CD4-positive, alpha-beta T cell (primary cell): Measurements from ENCODE around the gene AHNAK2. TPM values are rescaled to one million over a fixed set of nuclear protein-coding genes. Genes with fewer than 3 reads are reported as not detected.

Experiments
- ATAC-seq: fragments of 200-7000 bp; cut with Tn5 transposase; one replicate; pipeline ENCODE4 v1.10.0; 2022; ENCODE audit warnings: mild to moderate bottlenecking; ENCODE audit not compliant: poor library complexity
- CTCF ChIA-PET: fragments of 350-600 bp; sonication (Branson Sonifier 250); formaldehyde crosslinking; loops from one replicate; lab custom pipeline; 2021; ENCODE audit warnings: antibody characterized with exemption, inconsistent platforms; lab: Charles Lee
- POLR2A ChIA-PET: fragments of 350-600 bp; sonication (Branson Sonifier 250); formaldehyde crosslinking; loops from one replicate; lab custom pipeline; 2021; ENCODE audit warnings: antibody characterized with exemption, inconsistent platforms; lab: Charles Lee
- DNase-seq, 14 experiments: peaks; one replicate each; pipeline ENCODE4 v3.0.0-alpha.2; 2013 to 2020; ENCODE audit warnings: mixed read lengths in 2 of 14
- H3K27ac ChIP-seq, 2 donors: one replicate each; pipeline versions ENCODE4 v1.5.1 to v1.7.0; 2013; ENCODE audit warnings: low read length in 2 of 2, low read depth in 1 of 2, mild to moderate bottlenecking in 1 of 2
- H3K27me3 ChIP-seq, 2 experiments: 1 replicate in 1 of 2; 2 replicates in 1 of 2; pipeline versions ENCODE4 v1.6.1 to v1.7.0; 2013; ENCODE audit warnings: low read length in 2 of 2, control low read depth in 1 of 2, mild to moderate bottlenecking in 1 of 2, moderate library complexity in 1 of 2; ENCODE audit not compliant: insufficient read depth in 2 of 2, control insufficient read depth in 1 of 2
- H3K36me3 ChIP-seq: one replicate; pipeline ENCODE4 v1.6.1; 2013; ENCODE audit warnings: low read length, control low read depth; ENCODE audit not compliant: insufficient read depth
- H3K4me1 ChIP-seq: one replicate; pipeline ENCODE4 v1.6.1; 2013; ENCODE audit warnings: low read length, control low read depth; ENCODE audit not compliant: insufficient read depth
- H3K4me3 ChIP-seq: one replicate; pipeline ENCODE4 v1.5.1; 2013; ENCODE audit warnings: mild to moderate bottlenecking, low read length, moderate library complexity
- H3K9me3 ChIP-seq, 2 experiments: 1 replicate in 1 of 2; 2 replicates in 1 of 2; pipeline versions ENCODE4 v1.6.1 to v1.7.0; 2013; ENCODE audit warnings: low read length in 2 of 2, mild to moderate bottlenecking in 2 of 2, control low read depth in 1 of 2, moderate library complexity in 1 of 2; ENCODE audit not compliant: control insufficient read depth in 1 of 2, insufficient read depth in 1 of 2
- H3K27ac Mint-ChIP-seq: one replicate; pipeline ENCODE4 v1.8.0; 2020; ENCODE audit warnings: mixed read lengths
- H3K27me3 Mint-ChIP-seq: one replicate; pipeline ENCODE4 v1.8.0; 2021; ENCODE audit warnings: mixed read lengths
- H3K36me3 Mint-ChIP-seq: one replicate; pipeline ENCODE4 v1.8.0; 2021; ENCODE audit warnings: low read depth, mixed read lengths
- H3K4me1 Mint-ChIP-seq: one replicate; pipeline ENCODE4 v1.8.0; 2021; ENCODE audit warnings: low read depth, mixed read lengths
- H3K4me3 Mint-ChIP-seq: one replicate; pipeline ENCODE4 v1.8.0; 2020; ENCODE audit warnings: mild to moderate bottlenecking, mixed read lengths
- H3K9me3 Mint-ChIP-seq: one replicate; pipeline ENCODE4 v1.8.0; 2020; ENCODE audit warnings: mixed read lengths
- CTCF ChIP-seq: fragments of 200-600 bp; IDR thresholded peaks from one replicate; pipeline ENCODE4 v1.8.0; 2022; ENCODE audit warnings: antibody characterized with exemption, mild to moderate bottlenecking
- intact Hi-C, 2 experiments: fragments of 100-400 bp; cut with DNase I in 1 of 2; cut with micrococcal nuclease in 1 of 2; formaldehyde crosslinking; loops; one replicate each; pipeline versions ENCODE4 v1.15.1 to v1.9.0; 2023 to 2025; cut with DNase I, micrococcal nuclease
- total RNA-seq, 174 experiments: library from RNA in 2 of 174; stranded (reverse) in 2 of 174; gene quantifications; one replicate each; pipeline ENCODE4 v1.2.3 and lab custom pipeline; 2021 to 2026

Gene AHNAK2
- total RNA-seq, 2 experiments from 2014 or later = 0.05 TPM; not detected in 1

GRCh38 chr14:104992501-104992900 is 14.3 kb upstream of the AHNAK2 start:
- no peak for TF ChIP-seq CTCF
- H3K4me3 Mint-ChIP-seq = peak overlapping the region; percentile 25
- DNase-seq = no peak
- H3K36me3 ChIP-seq = no peaks in the 10 kb centered on the region
- no peaks in the 10 kb centered on the region for H3K27me3 Mint-ChIP-seq
- ChIA-PET CTCF (no interaction called here), POLR2A (no interaction called here)
- no peaks in the 10 kb centered on the region for H3K36me3 Mint-ChIP-seq
- intact Hi-C loops = no loop called here
- ATAC-seq = no peak
- no peaks in the 10 kb centered on the region for H3K4me1 ChIP-seq
- H3K4me3 ChIP-seq = no peak overlapping the region
- H3K27me3 ChIP-seq = no peaks in the 10 kb centered on the region
- no peak overlapping the region for H3K27ac Mint-ChIP-seq
- no peaks in the 10 kb centered on the region for H3K4me1 Mint-ChIP-seq
- no peak overlapping the region for H3K27ac ChIP-seq
- H3K9me3 Mint-ChIP-seq = no peaks in the 10 kb centered on the region
- H3K9me3 ChIP-seq = no peaks in the 10 kb centered on the region

- ChIA-PET POLR2A (no interaction called here), CTCF (no interaction called here)
- H3K9me3 Mint-ChIP-seq = no peaks in the 10 kb centered on the region
- H3K27me3 ChIP-seq = no peaks in the 10 kb centered on the region
- TF ChIP-seq CTCF = no peak
- no peaks in the 10 kb centered on the region for H3K4me1 Mint-ChIP-seq
- ATAC-seq (no peak), DNase-seq (no peak)
- no peaks in the 10 kb centered on the region for H3K4me1 ChIP-seq
- no peak overlapping the region for H3K27ac Mint-ChIP-seq
- intact Hi-C loops = no loop called here
- no peaks in the 10 kb centered on the region for H3K27me3 Mint-ChIP-seq
- no peak overlapping the region for H3K4me3 Mint-ChIP-seq
- H3K27ac ChIP-seq = no peak overlapping the region
- H3K4me3 ChIP-seq = no peak overlapping the region
- H3K9me3 ChIP-seq = no peaks in the 10 kb centered on the region
- H3K36me3 Mint-ChIP-seq = no peaks in the 10 kb centered on the region
- H3K36me3 ChIP-seq = no peaks in the 10 kb centered on the region
Measured at GRCh38 chr14:104991896-104992230, 13.7 kb upstream of the AHNAK2 start.

GRCh38 chr14:104989951-104990303 is 11.8 kb upstream of the AHNAK2 start:
- Mint-ChIP-seq H3K36me3 (no peaks in the 10 kb centered on the region), H3K27me3 (no peaks in the 10 kb centered on the region), H3K4me3 (no peak overlapping the region), H3K27ac (no peak overlapping the region), H3K4me1 (no peaks in the 10 kb centered on the region), H3K9me3 (no peaks in the 10 kb centered on the region)
- intact Hi-C loops = no loop called here
- Histone ChIP-seq H3K4me3 (no peak overlapping the region), H3K9me3 (no peaks in the 10 kb centered on the region), H3K27me3 (no peaks in the 10 kb centered on the region), H3K4me1 (peaks cover 13% of the 10 kb centered on the region), H3K27ac (no peak overlapping the region), H3K36me3 (no peaks in the 10 kb centered on the region)
- DNase-seq (no peak), ATAC-seq (no peak)
- no peak for TF ChIP-seq CTCF
- ChIA-PET CTCF (no interaction called here), POLR2A (no interaction called here)
